Measurements from ENCODE around the gene LTBP1.

Gene LTBP1

DNA sequence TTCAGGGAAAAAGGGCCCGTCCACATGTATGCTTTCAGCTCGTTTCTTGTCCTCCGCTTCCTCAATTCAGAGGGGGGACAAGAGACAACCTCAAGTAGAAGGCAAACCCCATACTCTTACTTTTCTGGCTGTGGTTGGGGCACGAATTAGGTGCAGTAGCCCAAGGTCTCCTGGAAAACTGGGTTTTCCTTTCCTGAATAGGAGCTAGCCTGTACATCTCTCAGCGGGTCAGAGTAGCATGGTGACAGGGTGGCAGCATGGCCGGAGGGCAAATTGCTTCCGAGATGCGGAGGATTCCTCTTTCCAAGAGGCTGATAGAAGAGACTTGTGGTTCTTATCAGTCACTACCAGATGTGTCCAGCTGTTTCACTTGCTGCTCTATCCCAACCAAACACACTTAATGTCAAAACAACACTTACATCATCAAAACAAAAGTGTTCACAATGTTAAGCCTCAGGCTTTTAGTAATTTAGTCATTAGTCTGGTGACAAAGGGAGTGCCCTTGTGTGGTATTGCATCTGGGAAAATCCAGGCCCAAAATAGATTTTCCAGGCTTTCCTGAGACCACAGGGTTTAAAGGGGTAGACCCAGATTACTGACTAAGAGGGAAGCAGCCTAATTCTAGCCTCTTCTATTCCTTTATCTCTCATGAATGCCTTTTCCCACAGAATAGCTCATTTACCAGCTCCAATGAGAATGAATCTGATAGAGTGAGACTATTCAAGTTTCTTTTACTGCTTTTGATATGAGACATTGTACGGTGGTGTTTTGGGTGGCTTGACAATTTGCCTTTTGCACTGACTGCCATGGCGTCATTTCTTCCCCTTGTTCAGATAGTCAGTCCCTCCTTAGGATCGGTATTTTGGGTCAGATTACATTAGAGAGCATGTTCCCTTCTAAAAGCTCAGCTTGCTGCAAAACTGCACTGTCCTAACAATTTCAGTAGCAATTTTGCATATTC is 162.0 kb downstream of the LTBP1 start:
- DNase-seq (ENCODE audit: extremely low read depth in 1 of 2, low read depth in 1 of 2), result no peak

- DNase-seq (ENCODE audit: extremely low read depth in 1 of 2, low read depth in 1 of 2), result no peak
These were observed 163.7 kb downstream of the LTBP1 start for GRCh38 chr2:33110461-33110860.

- no peak for DNase-seq (ENCODE audit: extremely low read depth in 1 of 2, low read depth in 1 of 2)
These were observed 164.3 kb downstream of the LTBP1 start for GRCh38 chr2:33111002-33111446.

- DNase-seq (ENCODE audit: extremely low read depth in 1 of 2, low read depth in 1 of 2), result no peak
These were observed 168.4 kb downstream of the LTBP1 start for GRCh38 chr2:33115196-33115595.

GRCh38 chr2:33115728-33116127 is 169.0 kb downstream of the LTBP1 start:
- DNase-seq (ENCODE audit: extremely low read depth in 1 of 2, low read depth in 1 of 2), result no peak

DNA sequence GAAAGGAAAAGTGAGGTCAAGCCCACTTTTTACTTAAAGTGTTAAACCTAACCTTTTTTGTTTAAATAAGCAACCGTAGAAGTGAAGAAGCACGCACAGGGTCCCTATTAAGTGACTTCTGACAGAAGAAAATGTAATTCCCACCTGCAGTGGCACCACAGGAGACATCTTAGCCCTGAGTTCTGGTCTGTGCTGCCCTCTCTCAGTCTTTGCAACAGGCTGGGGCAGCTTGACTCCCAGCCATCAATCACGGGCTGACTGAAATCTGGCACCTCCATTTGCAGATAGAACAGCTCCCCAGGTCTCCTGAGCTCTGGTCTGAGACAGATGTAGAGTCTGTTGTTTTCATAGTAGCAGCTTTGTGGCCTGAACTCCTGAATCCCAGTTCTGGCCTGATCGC is 170.0 kb downstream of the LTBP1 start:
- no peak for DNase-seq (ENCODE audit: extremely low read depth in 1 of 2, low read depth in 1 of 2)

DNA sequence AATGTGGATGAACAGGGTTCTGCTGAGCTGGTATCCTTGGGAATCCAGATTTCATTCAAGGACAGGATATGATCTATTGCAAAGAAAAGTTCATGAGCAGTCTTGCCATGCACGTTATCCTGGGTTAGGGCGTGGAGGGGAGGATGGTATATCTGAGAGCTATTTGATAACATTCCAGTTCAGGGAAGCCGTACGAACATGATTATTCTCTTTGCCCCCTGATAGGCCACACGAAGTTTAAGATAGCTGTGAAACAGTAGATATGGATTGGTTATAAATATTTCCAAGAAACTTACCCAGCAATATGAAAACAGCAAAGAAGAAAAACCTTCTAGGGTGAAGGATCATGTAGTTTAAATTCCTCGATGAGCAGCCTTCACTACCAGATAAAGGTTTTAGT is 171.9 kb downstream of the LTBP1 start:
- DNase-seq (ENCODE audit: extremely low read depth in 1 of 2, low read depth in 1 of 2), result no peak

DNA sequence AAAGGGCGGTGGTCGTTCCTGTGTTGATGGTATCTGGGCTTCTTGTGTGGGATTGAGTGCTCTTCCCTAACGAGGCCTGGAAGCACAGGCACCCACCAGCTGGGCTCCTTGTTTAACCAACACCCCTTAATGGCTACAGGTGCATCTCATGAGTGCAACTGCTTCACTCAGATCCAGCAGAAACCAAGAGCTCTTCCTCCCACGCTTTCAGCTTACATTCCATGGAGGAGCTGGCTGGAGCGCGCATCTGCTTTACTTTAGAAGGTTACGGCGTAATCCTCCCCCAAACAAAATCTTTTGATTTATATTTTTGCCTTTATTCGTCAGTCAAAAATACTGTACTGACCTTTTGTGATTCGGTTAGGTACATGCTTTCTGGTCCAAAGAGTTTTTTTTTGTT is 174.7 kb downstream of the LTBP1 start:
- DNase-seq (ENCODE audit: extremely low read depth in 1 of 2, low read depth in 1 of 2), result no peak

DNA sequence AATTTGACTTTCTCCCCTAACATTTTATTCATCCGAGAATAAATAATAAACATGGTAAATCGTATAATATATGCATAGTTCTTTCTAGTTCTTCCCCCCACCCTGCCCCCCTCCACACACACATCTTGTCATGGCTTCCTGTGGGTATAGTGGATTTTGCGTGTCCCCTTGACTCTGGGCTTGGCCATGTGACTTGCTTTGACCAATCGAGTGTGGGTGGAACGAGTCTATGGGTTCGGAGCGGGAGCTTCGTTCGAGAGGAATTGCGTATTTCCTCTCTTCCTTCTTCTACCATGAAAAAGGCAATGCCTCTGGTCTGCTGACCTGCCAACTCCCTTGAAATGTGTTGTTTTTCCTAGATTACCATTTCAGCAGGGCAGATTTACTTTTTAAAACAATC is 175.2 kb downstream of the LTBP1 start:
- no peak for DNase-seq (ENCODE audit: extremely low read depth in 1 of 2, low read depth in 1 of 2)

DNA sequence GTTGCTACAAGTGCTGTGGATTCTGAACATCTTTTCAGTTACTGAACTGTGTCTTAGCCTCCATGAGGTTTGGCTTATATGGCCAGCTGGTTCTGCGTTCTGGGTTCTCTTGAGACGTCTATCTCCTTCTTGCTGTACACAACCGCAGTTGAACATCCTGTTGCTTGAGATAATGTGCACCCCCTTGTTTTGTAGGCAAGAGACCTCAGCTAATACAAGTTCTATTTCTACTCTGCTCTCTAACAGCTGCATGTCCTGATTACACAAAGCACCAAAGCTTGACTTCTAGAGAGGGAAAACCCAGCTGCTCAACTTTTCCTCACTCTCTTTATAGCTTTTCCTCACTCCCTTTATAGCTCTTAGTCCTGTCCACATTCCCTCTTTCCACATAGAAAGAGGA is 176.0 kb downstream of the LTBP1 start:
- DNase-seq (ENCODE audit: extremely low read depth in 1 of 2, low read depth in 1 of 2), result no peak

GRCh38 chr2:33123216-33123615 is 176.5 kb downstream of the LTBP1 start:
- DNase-seq (ENCODE audit: extremely low read depth in 1 of 2, low read depth in 1 of 2), result no peak

DNA sequence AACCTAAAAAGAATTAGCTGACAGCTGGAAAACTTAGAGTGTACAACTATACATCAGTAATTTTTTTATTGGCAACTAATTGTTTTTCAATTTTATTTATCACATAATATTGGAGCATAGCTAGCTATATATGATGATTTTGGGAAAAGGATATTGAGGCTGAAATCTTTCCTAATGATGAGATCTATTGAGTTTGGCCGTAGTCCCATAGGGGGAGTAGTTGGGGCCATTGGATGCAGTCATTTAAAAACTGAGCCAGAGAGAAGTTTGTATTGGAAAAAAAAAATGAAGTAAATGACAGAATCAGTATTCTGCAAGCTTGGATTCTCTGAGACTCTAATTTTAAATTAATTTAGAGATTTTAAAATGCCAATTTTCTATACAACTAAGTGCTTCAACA is 179.8 kb downstream of the LTBP1 start:
- DNase-seq (ENCODE audit: extremely low read depth in 1 of 2, low read depth in 1 of 2), result no peak

GRCh38 chr2:33126958-33127357 is 180.2 kb downstream of the LTBP1 start:
- no peak for DNase-seq (ENCODE audit: extremely low read depth in 1 of 2, low read depth in 1 of 2)

DNA sequence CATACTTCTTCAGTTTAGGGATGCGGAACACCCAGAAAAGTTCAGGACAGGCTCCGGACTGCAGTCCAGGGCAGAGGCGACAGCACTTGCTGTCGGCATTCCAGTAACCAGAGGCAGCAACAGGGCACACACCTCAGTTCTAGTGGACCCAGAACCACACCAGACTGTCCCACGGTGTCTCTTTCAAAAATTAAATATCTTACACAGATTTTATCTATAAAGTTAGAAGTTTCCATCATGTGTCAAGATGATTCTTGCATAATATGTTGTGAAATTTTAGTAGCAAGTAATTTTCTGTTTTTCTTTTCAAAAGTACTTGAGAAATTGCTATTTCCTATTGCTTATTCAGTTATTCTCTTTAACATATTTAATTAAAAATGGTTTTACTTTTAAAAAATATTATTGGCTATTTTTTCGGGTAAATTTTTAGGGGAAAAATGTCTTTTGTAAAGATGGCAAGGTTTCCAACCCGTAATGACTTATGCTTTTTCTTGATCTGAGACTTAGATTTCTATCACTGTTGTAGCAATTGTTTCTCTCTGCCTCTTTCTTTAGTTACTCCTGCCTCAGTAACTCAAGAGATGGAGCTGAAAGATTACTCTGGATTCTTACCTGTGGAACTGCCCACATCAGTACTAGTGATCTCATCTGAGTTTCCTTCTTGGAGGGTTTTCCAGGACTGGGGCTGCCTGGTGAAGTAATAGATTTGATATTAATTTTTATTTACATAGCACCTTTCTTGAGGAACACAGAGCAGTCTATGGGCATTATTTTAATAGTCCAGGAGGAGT is 182.7 kb downstream of the LTBP1 start:
- no peak for DNase-seq (ENCODE audit: extremely low read depth in 1 of 2, low read depth in 1 of 2)

DNA sequence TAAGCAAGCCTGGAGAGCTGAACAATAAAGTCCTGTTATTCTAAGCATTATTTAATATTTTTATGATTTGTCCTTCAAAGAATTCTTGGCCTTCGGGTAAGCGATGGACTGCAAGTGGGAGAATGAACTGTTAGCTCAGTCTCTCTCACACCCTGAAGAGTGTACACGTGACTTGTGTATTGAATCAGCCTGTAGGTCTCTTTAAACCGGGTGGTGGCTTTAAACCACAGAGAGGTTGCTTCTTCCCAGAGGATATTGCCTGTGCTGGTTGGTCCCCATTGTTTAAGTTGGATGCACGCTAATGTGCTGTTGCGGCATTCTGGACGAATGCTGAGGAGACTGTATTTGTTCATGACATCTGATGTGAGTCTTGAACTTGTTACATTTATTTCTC is 183.3 kb downstream of the LTBP1 start:
- DNase-seq (ENCODE audit: extremely low read depth in 1 of 2, low read depth in 1 of 2), result no peak

DNA sequence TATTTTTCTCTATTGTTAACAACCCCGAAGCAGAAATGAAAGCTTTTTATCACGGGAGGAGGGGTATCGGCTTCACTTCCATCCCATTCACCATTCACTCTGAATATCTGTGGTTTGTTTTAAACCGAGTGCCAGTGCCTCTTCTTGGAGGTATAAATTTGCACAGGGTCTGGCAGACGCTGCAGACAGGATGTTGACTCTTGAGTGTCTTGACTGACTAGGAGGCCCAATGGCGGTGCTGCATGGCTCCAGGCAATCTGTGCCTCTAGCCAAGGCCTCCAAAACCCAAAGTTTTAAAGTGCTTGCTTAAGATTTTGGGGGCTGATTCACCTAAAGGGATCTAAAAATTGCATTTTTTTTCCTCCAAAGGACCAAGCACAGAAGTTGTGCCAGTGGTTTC is 183.8 kb downstream of the LTBP1 start:
- DNase-seq (ENCODE audit: extremely low read depth in 1 of 2, low read depth in 1 of 2), result no peak

- DNase-seq (ENCODE audit: extremely low read depth in 1 of 2, low read depth in 1 of 2), result no peak
These were observed 184.4 kb downstream of the LTBP1 start for GRCh38 chr2:33131111-33131510.

DNA sequence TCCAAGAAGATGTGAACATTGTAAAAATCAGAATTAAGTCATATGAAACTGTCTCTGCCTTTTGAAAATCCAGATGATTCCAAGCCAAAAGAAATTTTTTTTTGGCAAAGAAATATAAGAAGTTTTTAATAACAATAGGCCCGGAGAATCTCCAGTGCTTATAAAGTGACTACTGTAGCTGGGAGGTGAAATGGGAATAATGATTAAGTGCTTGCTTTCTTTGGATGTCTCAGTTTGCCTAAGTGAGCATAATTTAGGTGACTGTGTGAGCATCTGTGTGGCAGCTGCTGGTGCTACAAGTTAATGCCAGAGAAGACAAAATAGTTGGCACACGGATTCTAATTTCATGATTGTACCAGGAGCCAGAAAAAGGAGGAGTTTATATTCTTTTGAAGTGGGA is 185.0 kb downstream of the LTBP1 start:
- DNase-seq (ENCODE audit: extremely low read depth in 1 of 2, low read depth in 1 of 2), result no peak

DNA sequence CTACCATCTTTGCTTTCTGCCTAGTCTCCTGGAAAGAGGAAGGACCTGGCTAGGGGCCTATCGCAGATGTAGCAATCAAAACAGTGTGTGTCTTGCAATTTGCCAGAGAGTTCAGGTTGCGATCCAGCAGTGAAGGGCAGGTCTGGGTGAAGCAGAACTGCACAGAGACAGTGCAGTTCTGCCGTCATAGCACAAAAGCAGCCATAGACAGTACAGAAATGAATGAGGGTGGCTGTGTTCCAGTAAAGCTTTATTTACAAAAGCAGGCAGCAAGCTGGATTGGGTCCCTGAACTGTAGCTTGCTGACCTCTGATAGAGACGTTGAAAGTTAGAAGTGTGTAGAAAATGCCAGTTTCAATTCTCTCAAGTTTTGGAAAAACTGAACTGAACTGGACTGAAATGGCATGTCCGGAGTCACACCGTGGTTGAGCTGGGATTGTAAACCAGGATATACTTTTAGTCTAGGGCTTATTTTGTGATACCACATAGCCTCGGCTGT is 186.8 kb downstream of the LTBP1 start:
- DNase-seq (ENCODE audit: extremely low read depth in 1 of 2, low read depth in 1 of 2), result no peak

GRCh38 chr2:33134086-33134771 is 187.5 kb downstream of the LTBP1 start:
- no peak for DNase-seq (ENCODE audit: extremely low read depth in 1 of 2, low read depth in 1 of 2)

Measured in stimulated activated CD8-positive, alpha-beta memory T cell treated with anti-CD3 and anti-CD28 coated beads, Interleukin-7, amount 100 ng/mL, for 48 hours (primary cell).